HG02610 (cell line): ENCODE measurements around the gene INHBC.
"Not testable (repeated sequence)": the region's sequence is repeated elsewhere in the genome, so short reads cannot be mapped to it uniquely, and the experiment has no call there.

Experiments
- ATAC-seq: cut with Tn5 transposase; IDR thresholded peaks from one replicate; pipeline ENCODE4 v1.9.1; 2021; ENCODE audit warnings: mild to moderate bottlenecking, moderate library complexity; ENCODE audit not compliant: unreplicated experiment

The INHBC gene

GRCh38 chr12:57479376-57480115 is 45.0 kb downstream of the INHBC start, which contains the start of gene ARHGAP9:
TSS of gene ARHGAP9 (minus strand) at chr12:57479866. CDS start at chr12:57479406, 460 bp downstream.
- peak; percentile 42 for ATAC-seq

GRCh38 chr12:57481671-57482070 is 47.1 kb downstream of the INHBC start:
- ATAC-seq: no peak

GRCh38 chr12:57483466-57483865 is 48.9 kb downstream of the INHBC start:
- no peak for ATAC-seq

DNA sequence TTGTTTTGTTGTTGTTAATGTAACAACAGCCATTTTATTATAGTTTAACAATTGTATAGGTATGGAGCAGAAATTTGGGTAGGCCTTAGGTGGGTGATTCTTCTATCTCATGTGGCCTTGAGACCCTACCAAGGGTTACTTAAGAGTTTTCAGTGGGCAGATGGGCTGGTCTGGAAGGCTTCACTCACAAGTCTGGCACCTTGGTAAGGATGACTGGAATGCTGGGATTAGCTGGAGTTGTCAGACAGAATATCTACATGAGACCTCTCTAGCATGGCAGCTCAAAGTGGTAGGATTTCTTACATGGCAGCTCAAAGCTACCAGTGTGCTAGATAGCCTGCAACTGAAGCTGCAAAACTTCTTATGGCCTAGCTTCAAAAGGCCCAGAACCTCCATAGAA is 51.1 kb downstream of the INHBC start:
- no peak for ATAC-seq

GRCh38 chr12:57487055-57487596 is 52.5 kb downstream of the INHBC start:
- no peak for ATAC-seq

GRCh38 chr12:57487597-57488401 is 53.2 kb downstream of the INHBC start, which contains the start of gene MARS1:
TSS of gene MARS1 (plus strand) at chr12:57488068. CDS start at chr12:57488091, 23 bp downstream.
- peak; percentile 97 for ATAC-seq

GRCh38 chr12:57488402-57489156 is 54.0 kb downstream of the INHBC start:
- ATAC-seq: no peak

GRCh38 chr12:57489157-57489641 is 54.6 kb downstream of the INHBC start:
- ATAC-seq: no peak

GRCh38 chr12:57490126-57490525 is 55.5 kb downstream of the INHBC start:
- no peak for ATAC-seq

GRCh38 chr12:57491393-57492280 is 57.1 kb downstream of the INHBC start:
- no peak for ATAC-seq

DNA sequence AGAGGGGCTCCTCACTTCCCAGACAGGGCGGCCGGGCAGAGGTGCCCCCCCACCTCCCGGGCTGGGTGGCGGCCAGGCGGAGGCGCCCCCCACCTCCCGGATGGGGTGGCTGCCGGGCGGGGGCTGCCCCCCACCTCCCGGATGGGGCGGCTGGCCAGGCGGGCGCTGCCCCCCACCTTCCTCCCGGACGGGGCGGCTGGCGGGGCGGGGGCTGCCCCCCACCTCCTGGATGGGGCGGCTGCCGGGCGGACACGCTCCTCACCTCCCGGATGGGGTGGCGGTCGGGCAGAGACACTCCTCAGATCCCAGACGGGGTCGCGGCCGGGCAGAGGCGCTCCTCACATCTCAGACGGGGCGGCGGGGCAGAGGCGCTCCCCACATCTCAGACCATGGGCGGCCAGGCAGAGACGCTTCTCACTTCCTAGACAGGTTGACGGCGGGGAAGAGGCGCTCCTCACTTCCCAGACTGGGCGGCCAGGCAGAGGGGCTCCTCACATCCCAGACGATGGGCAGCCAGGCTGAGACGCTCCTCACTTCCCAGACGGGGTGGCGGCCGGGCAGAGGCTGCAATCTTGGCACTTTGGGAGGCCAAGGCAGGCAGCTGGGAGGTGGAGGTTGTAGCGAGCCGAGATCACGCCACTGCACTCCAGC is 60.6 kb downstream of the INHBC start:
- ATAC-seq: not testable (repeated sequence)

GRCh38 chr12:57496822-57497221 is 62.2 kb downstream of the INHBC start:
- ATAC-seq: peak; percentile 88

- no peak for ATAC-seq
Measured at GRCh38 chr12:57497223-57498131, 62.9 kb downstream of the INHBC start.

DNA sequence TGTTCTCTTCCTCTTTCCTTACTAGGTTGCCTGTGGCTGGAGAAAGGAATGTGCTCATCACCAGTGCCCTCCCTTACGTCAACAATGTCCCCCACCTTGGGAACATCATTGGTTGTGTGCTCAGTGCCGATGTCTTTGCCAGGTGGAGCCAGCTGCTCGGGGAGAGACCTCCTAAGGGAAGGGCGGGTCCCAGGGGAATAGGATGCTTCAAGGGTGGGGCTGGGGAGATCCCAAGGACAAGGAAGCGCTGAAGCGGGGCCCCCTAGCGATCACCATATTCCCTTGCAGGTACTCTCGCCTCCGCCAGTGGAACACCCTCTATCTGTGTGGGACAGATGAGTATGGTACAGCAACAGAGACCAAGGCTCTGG is 63.5 kb downstream of the INHBC start:
- no peak for ATAC-seq

GRCh38 chr12:57498571-57498970 is 64.0 kb downstream of the INHBC start:
- ATAC-seq: no peak

- ATAC-seq: no peak
Measured at GRCh38 chr12:57500213-57500612, 65.6 kb downstream of the INHBC start.
